HEK293 (cell line): ENCODE measurements around the gene PLPP7.

ENCODE experiments used
- CTCF ChIA-PET: fragments of 350-600 bp; formaldehyde crosslinking; extraction: SDS; loops from one replicate; lab custom pipeline; 2021; ENCODE audit warnings: antibody characterized with exemption; lab: Yijun Ruan, JAX
- POLR2A ChIA-PET: fragments of 300-600 bp; formaldehyde crosslinking; extraction: SDS; loops from one replicate; lab custom pipeline; 2020; ENCODE audit warnings: antibody characterized with exemption, inconsistent platforms; lab: Yijun Ruan, JAX
- H3K27ac ChIP-seq: fragments of 200-500 bp; sonication (Bioruptor generic); 2 replicates; pipeline ENCODE4 v1.5.1; 2014; ENCODE audit warnings: low read depth, low read length, control low read depth, inconsistent platforms; ENCODE audit errors: extremely low read depth
- H3K36me3 ChIP-seq, 2 experiments: fragments of 200-500 bp in 1 of 2; sonication (Bioruptor generic) in 1 of 2; 1 replicate in 1 of 2; 2 replicates in 1 of 2; pipeline ENCODE4 v1.5.1; 2014 to 2017; ENCODE audit warnings: inconsistent platforms in 2 of 2, low read length in 2 of 2; ENCODE audit not compliant: control insufficient read depth in 2 of 2, insufficient read depth in 1 of 2
- H3K4me1 ChIP-seq: fragments of 200-500 bp; sonication (Bioruptor generic); 2 replicates; pipeline ENCODE4 v1.5.1; 2014; ENCODE audit warnings: mild to moderate bottlenecking, low read length, inconsistent platforms; ENCODE audit not compliant: control insufficient read depth, insufficient read depth
- H3K4me3 ChIP-seq: 2 replicates; pipeline ENCODE4 v1.5.1; 2011; ENCODE audit warnings: low read depth, mild to moderate bottlenecking, control low read depth, low read length, moderate library complexity
- H3K9me3 ChIP-seq: fragments of 200-500 bp; sonication (Bioruptor generic); 2 replicates; pipeline ENCODE4 v1.5.1; 2014; ENCODE audit warnings: low read depth, low read length, inconsistent platforms; ENCODE audit not compliant: control insufficient read depth, insufficient read depth
- ATF2 ChIP-seq: fragments of 450-650 bp; formaldehyde crosslinking; IDR thresholded peaks from 2 replicates; pipeline ENCODE4 v1.5.1; 2016; ENCODE audit warnings: missing biosample characterization, missing genetic modification characterization, low read depth
- GLI4 ChIP-seq: fragments of 450-650 bp; formaldehyde crosslinking; IDR thresholded peaks from 2 replicates; pipeline ENCODE4 v1.5.1; 2016; ENCODE audit warnings: missing biosample characterization, missing genetic modification characterization
- IKZF3 ChIP-seq: fragments of 450-650 bp; IDR thresholded peaks from 2 replicates; pipeline ENCODE4 v1.5.0; 2018; ENCODE audit warnings: missing biosample characterization, mild to moderate bottlenecking, missing genetic modification characterization, moderate library complexity
- KLF1 ChIP-seq: fragments of 450-650 bp; formaldehyde crosslinking; IDR thresholded peaks from 2 replicates; pipeline ENCODE4 v1.5.1; 2016; ENCODE audit warnings: missing biosample characterization, missing genetic modification characterization
- OSR2 ChIP-seq: fragments of 450-650 bp; formaldehyde crosslinking; IDR thresholded peaks from 2 replicates; pipeline ENCODE4 v1.5.1; 2016; ENCODE audit warnings: missing biosample characterization, missing genetic modification characterization
- ZBTB11 ChIP-seq: fragments of 450-650 bp; formaldehyde crosslinking; conservative IDR thresholded peaks from 2 replicates; pipeline ENCODE4 v1.5.1; 2016; ENCODE audit warnings: low read depth, missing biosample characterization, missing genetic modification characterization
- ZBTB20 ChIP-seq: fragments of 450-650 bp; formaldehyde crosslinking; IDR thresholded peaks from 2 replicates; pipeline ENCODE4 v1.5.1; 2016; ENCODE audit warnings: missing biosample characterization, missing genetic modification characterization
- ZNF121 ChIP-seq: fragments of 450-650 bp; formaldehyde crosslinking; IDR thresholded peaks from 2 replicates; pipeline ENCODE4 v1.5.1; 2016; ENCODE audit warnings: missing biosample characterization, missing genetic modification characterization
- ZNF157 ChIP-seq: fragments of 450-650 bp; formaldehyde crosslinking; IDR thresholded peaks from 2 replicates; pipeline ENCODE4 v1.5.1; 2016; ENCODE audit warnings: missing biosample characterization, missing genetic modification characterization
- ZNF274 ChIP-seq, 2 experiments: fragments of 200-500 bp in 1 of 2; fragments of 450-650 bp in 1 of 2; sonication (Bioruptor generic) in 1 of 2; formaldehyde crosslinking in 1 of 2; IDR thresholded peaks; 2 replicates each; pipeline versions ENCODE4 v1.5.1 to v1.6.1; 2014 to 2016; ENCODE audit warnings: borderline replicate concordance in 1 of 2, inconsistent platforms in 1 of 2, low read length in 1 of 2, missing biosample characterization in 1 of 2, missing genetic modification characterization in 1 of 2
- ZNF341 ChIP-seq: fragments of 450-650 bp; formaldehyde crosslinking; IDR thresholded peaks from 2 replicates; pipeline ENCODE4; 2016; ENCODE audit warnings: low read depth, missing biosample characterization, missing genetic modification characterization
- ZNF350 ChIP-seq: fragments of 450-650 bp; formaldehyde crosslinking; IDR thresholded peaks from 2 replicates; pipeline ENCODE4 v1.5.0; 2017; ENCODE audit warnings: missing biosample characterization, mild to moderate bottlenecking, missing genetic modification characterization
- ZNF518A ChIP-seq: fragments of 450-650 bp; formaldehyde crosslinking; conservative IDR thresholded peaks from 2 replicates; pipeline ENCODE4 v1.5.1; 2016; ENCODE audit warnings: low read depth, missing biosample characterization, missing genetic modification characterization
- ZNF529 ChIP-seq: fragments of 450-650 bp; formaldehyde crosslinking; IDR thresholded peaks from 2 replicates; pipeline ENCODE4 v1.5.1; 2017; ENCODE audit warnings: missing genetic modification characterization, missing biosample characterization; ENCODE audit not compliant: insufficient replicate concordance
- ZNF548 ChIP-seq: fragments of 450-650 bp; formaldehyde crosslinking; IDR thresholded peaks from 2 replicates; pipeline ENCODE4 v1.5.1; 2016; ENCODE audit warnings: missing biosample characterization, missing genetic modification characterization
- ZNF558 ChIP-seq: fragments of 450-650 bp; formaldehyde crosslinking; IDR thresholded peaks from 2 replicates; pipeline ENCODE4 v1.5.1; 2016; ENCODE audit warnings: missing biosample characterization, missing genetic modification characterization
- ZNF596 ChIP-seq: fragments of 450-650 bp; IDR thresholded peaks from 2 replicates; pipeline ENCODE4 v1.5.0; 2018; ENCODE audit warnings: missing biosample characterization, mild to moderate bottlenecking, missing genetic modification characterization, moderate library complexity
- ZNF610 ChIP-seq: fragments of 450-650 bp; formaldehyde crosslinking; IDR thresholded peaks from 2 replicates; pipeline ENCODE4 v1.5.1; 2016; ENCODE audit warnings: missing biosample characterization, missing genetic modification characterization, borderline replicate concordance
- ZNF624 ChIP-seq: fragments of 450-650 bp; formaldehyde crosslinking; IDR thresholded peaks from 2 replicates; pipeline ENCODE4 v1.5.1; 2017; ENCODE audit warnings: missing biosample characterization, missing genetic modification characterization
- ZNF747 ChIP-seq: fragments of 450-650 bp; formaldehyde crosslinking; IDR thresholded peaks from 2 replicates; pipeline ENCODE4 v1.5.1; 2016; ENCODE audit warnings: missing biosample characterization, missing genetic modification characterization
- ZNF830 ChIP-seq: fragments of 450-650 bp; IDR thresholded peaks from 2 replicates; pipeline ENCODE4 v1.5.0; 2018; ENCODE audit warnings: missing biosample characterization, missing genetic modification characterization, low read depth, mild to moderate bottlenecking, moderate library complexity
- ZSCAN16 ChIP-seq: fragments of 450-650 bp; formaldehyde crosslinking; IDR thresholded peaks from 2 replicates; pipeline ENCODE4 v1.5.1; 2016; ENCODE audit warnings: missing biosample characterization, missing genetic modification characterization
- ZXDB ChIP-seq: fragments of 450-650 bp; formaldehyde crosslinking; IDR thresholded peaks from 2 replicates; pipeline ENCODE4 v1.5.1; 2016; ENCODE audit warnings: missing biosample characterization, missing genetic modification characterization
- TF ChIP-seq, protein P1 (sequence below): fragments of 450-650 bp; formaldehyde crosslinking; IDR thresholded peaks from 2 replicates; pipeline ENCODE4 v1.5.1; 2016; ENCODE audit warnings: missing biosample characterization, missing genetic modification characterization, borderline replicate concordance

The PLPP7 gene

DNA sequence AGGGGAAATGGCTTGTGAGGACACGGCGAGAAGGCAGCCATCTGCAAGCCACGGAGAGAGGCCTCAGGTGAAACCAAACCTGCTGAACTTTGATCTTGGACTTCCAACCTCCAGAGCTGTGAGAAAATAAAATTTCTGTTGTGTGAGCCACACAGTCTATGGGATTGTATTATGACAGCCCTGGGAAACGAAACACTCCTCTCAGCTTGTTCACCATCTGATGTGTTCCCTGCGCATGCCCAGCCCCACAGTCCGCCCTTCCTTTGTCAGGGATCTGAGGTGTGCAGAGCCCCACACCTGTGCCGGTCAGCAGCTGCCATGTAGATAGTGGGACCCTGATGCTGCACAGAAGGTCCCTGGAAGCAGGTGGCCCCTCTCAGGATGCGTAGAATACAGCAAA is 34.1 kb downstream of the PLPP7 start (continued):
- TF ChIP-seq ZNF350 (tag by site-specific recombination): no peak
- TF ChIP-seq ZNF274 (IDR thresholded peaks at IDR 0.05; ENCODE audit: low read length): no peak
- no peak for TF ChIP-seq ZNF274 (tag by site-specific recombination; IDR thresholded peaks at IDR 0.05; ENCODE audit: borderline replicate concordance)
- TF ChIP-seq OSR2 (tag by site-specific recombination): no peak
- no peak for TF ChIP-seq ZNF548
- no peak for TF ChIP-seq ZNF518A (tag by site-specific recombination)
- no peak for TF ChIP-seq GLI4 (tag by site-specific recombination)
- no peak for TF ChIP-seq ZNF596 (tag by site-specific recombination)
- no peak for TF ChIP-seq ZNF529 (tag by site-specific recombination)
- no peak for TF ChIP-seq ZNF830 (tag by site-specific recombination)
- TF ChIP-seq ZBTB11: no peak
- TF ChIP-seq ZNF610 (tag by site-specific recombination): no peak

GRCh38 chr9:131324736-131325679 is 35.5 kb downstream of the PLPP7 start:
- CTCF ChIA-PET: interaction anchor here (1.2 to 1.6 kb wide), 4 partner anchors 9 to 16 kb away, joined by 3 to 7 read pairs (median 4); no protein-coding TSS in a partner anchor
- no peaks in the 10 kb centered on the region for H3K9me3 ChIP-seq
- H3K27ac ChIP-seq: no peak overlapping the region
- no peaks in the 10 kb centered on the region for H3K36me3 ChIP-seq
- H3K4me3 ChIP-seq: no peak overlapping the region
- H3K4me1 ChIP-seq: no peaks in the 10 kb centered on the region
- POLR2A ChIA-PET: no interaction called here
- TF ChIP-seq ZNF157 (tag by site-specific recombination) (no peak), KLF1 (tag by site-specific recombination) (no peak), ZNF624 (no peak), ZNF350 (tag by site-specific recombination) (no peak), ATF2 (tag by site-specific recombination) (no peak), ZNF341 (tag by site-specific recombination) (no peak), ZSCAN16 (tag by site-specific recombination) (no peak), ZNF747 (tag by site-specific recombination) (no peak), ZNF558 (tag by site-specific recombination) (no peak), ZBTB20 (tag by site-specific recombination) (no peak), ZNF121 (tag by site-specific recombination) (no peak), ZXDB (no peak), IKZF3 (tag by site-specific recombination) (no peak)
- TF ChIP-seq, protein P1, sequence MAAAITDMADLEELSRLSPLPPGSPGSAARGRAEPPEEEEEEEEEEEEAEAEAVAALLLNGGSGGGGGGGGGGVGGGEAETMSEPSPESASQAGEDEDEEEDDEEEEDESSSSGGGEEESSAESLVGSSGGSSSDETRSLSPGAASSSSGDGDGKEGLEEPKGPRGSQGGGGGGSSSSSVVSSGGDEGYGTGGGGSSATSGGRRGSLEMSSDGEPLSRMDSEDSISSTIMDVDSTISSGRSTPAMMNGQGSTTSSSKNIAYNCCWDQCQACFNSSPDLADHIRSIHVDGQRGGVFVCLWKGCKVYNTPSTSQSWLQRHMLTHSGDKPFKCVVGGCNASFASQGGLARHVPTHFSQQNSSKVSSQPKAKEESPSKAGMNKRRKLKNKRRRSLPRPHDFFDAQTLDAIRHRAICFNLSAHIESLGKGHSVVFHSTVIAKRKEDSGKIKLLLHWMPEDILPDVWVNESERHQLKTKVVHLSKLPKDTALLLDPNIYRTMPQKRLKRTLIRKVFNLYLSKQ (tag by site-specific recombination): no peak
